Colonic mucosa (tissue), 4 donors: ENCODE measurements around the gene GTF3C1. TPM values are rescaled to one million over a fixed set of nuclear protein-coding genes. Genes with fewer than 3 reads are reported as not detected.

Experiments used
- DNase-seq: peaks from one replicate; pipeline ENCODE4 v3.0.0-alpha.2; 2020
- H3K27ac ChIP-seq: fragments of 200-600 bp; one replicate; pipeline ENCODE4 v1.8.0; 2021
- H3K27me3 ChIP-seq: fragments of 200-600 bp; one replicate; pipeline ENCODE4 v1.8.0; 2021
- H3K36me3 ChIP-seq: fragments of 200-600 bp; one replicate; pipeline ENCODE4 v1.8.0; 2021
- H3K4me1 ChIP-seq: fragments of 200-600 bp; one replicate; pipeline ENCODE4 v1.8.0; 2021; ENCODE audit warnings: mild to moderate bottlenecking
- H3K4me3 ChIP-seq: fragments of 200-600 bp; one replicate; pipeline ENCODE4 v1.8.0; 2021
- H3K9ac ChIP-seq, 2 donors: one replicate each; pipeline ENCODE4 v1.7.0; 2013; ENCODE audit warnings: control low read depth in 2 of 2, low read depth in 2 of 2, low read length in 2 of 2
- H3K9me3 ChIP-seq: fragments of 200-600 bp; one replicate; pipeline ENCODE4 v1.8.0; 2021
- intact Hi-C: fragments of 100-400 bp; cut with DNase I; formaldehyde crosslinking; loops from one replicate; pipeline ENCODE4 v1.14.1; 2022
- total RNA-seq, 2 donors: library from RNA; stranded (reverse); fragmentation: NEBNext Ultra II Directional in 1 of 2; extraction: Animal tissue kit (Norgen Biotek cat#: 25700) in 1 of 2; gene quantifications; one replicate each; pipeline ENCODE4 v1.2.1, GENCODE V29; 2021
- TF ChIP-seq, protein P1 (sequence below): fragments of 200-600 bp; IDR thresholded peaks from one replicate; pipeline ENCODE4 v1.8.0; 2022; ENCODE audit warnings: antibody characterized with exemption, mild to moderate bottlenecking
- donor health status: healthy.
- donor health status: DM: no; HTN: no; CAD: no.
- donor health status: DM: no; HTN: no; CAD: no.

The GTF3C1 gene
- total RNA-seq, 2 donors from 2014 or later = 40.1 to 67.8 TPM

DNA sequence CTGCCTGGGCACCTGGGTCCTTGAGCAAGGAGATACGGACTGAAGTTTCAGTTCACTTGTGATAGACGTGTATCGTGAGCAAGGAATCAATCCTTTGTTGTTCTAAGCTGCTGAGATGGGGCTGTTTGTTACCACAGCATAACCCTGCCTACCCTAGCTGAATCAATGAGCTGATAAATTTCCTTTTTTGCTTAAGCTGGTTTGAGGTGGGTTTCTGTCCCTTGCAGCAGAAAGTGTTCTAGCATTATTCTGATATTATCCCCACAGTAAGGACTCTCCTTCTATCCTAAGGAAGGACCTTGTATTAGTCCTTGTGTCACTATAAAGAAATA lies 96.3 kb downstream of the GTF3C1 start:
- Histone ChIP-seq H3K4me3 (no peak overlapping the region), H3K9ac (no peak overlapping the region), H3K4me1 (no peaks in the 10 kb centered on the region), H3K36me3 (no peaks in the 10 kb centered on the region), H3K27ac (no peak overlapping the region), H3K27me3 (no peaks in the 10 kb centered on the region), H3K9me3 (no peaks in the 10 kb centered on the region)
- TF ChIP-seq, protein P1, sequence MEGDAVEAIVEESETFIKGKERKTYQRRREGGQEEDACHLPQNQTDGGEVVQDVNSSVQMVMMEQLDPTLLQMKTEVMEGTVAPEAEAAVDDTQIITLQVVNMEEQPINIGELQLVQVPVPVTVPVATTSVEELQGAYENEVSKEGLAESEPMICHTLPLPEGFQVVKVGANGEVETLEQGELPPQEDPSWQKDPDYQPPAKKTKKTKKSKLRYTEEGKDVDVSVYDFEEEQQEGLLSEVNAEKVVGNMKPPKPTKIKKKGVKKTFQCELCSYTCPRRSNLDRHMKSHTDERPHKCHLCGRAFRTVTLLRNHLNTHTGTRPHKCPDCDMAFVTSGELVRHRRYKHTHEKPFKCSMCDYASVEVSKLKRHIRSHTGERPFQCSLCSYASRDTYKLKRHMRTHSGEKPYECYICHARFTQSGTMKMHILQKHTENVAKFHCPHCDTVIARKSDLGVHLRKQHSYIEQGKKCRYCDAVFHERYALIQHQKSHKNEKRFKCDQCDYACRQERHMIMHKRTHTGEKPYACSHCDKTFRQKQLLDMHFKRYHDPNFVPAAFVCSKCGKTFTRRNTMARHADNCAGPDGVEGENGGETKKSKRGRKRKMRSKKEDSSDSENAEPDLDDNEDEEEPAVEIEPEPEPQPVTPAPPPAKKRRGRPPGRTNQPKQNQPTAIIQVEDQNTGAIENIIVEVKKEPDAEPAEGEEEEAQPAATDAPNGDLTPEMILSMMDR = no peak
- intact Hi-C loops = loop anchor here (10.0 kb wide), 1 partner anchor 209 kb away; no protein-coding TSS in a partner anchor
- no peak for DNase-seq

DNA sequence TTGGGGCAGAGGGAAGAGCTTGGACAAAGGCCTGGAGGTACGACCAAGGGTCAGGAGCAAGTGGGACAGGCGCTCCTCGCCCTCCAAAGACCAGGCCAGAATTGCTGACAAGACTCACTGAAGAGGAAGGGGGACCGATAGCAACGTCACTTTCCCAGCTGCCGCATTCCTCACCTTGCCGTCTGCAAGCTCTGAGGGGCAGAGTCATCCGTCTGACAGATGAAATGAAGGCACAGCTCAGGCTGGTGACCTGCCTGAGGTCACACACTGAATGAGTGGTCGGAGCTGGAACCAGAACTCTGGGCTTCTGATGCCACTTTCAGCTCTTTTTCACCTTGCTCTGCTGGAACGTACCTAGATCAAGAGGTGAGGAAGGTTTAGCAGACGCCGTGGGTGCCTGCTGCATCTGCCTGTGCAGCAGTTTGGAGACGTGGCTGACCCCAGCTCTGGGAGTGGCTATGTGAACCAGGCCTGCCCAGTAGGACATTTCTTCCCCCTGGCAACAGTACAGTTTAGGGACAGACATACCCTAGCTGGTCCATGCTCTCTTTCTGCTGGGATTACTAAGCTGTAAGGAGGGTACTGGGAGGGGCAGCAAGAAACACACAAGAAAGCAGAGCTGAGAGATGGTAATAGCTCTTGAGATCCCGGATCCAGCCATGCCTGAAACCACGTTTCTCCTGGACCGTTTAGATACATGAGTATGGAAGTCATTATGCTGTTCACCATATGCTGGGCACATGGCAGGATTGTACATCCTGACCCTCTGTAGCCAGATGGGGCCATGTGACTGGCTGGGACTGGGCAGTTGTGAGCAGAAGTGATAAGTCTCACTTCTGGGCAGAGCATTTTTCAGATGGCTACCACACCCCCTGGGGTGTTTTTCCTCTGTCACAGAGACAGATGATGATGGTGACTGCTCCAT lies 96.9 kb downstream of the GTF3C1 start:
- TF ChIP-seq, protein P1 = no peak
- DNase-seq = no peak
- no peaks in the 10 kb centered on the region for H3K4me1 ChIP-seq
- peak overlapping the region in 1 of 2 donors; percentile 12 for H3K9ac ChIP-seq
- intact Hi-C loops = loop anchor here (10.0 kb wide), 1 partner anchor 208 kb away; no protein-coding TSS in a partner anchor
- H3K36me3 ChIP-seq = no peaks in the 10 kb centered on the region
- H3K9me3 ChIP-seq = no peaks in the 10 kb centered on the region
- H3K27ac ChIP-seq = no peak overlapping the region
- H3K27me3 ChIP-seq = no peaks in the 10 kb centered on the region
- H3K4me3 ChIP-seq = no peak overlapping the region

DNA sequence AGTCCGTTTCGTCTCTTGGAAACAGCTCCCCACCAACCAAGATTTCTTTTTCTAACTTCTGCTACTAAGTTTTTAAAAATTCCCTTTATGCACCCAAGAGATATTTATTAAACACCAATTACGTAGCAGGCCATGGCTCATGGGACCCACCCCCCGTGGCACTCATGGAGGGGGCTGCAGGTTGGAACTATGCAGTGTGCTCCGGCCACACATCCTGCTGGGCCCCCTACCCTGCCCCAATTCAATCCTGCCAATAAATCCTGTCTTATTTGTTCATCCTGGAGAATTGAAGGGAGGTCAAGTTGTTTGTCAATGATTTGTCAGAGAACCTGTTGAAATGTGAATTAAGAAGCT lies 99.5 kb downstream of the GTF3C1 start:
- H3K4me1 ChIP-seq = no peaks in the 10 kb centered on the region
- no peaks in the 10 kb centered on the region for H3K36me3 ChIP-seq
- TF ChIP-seq, protein P1 = no peak
- H3K4me3 ChIP-seq = no peak overlapping the region
- no peak overlapping the region for H3K27ac ChIP-seq
- no peak for DNase-seq
- intact Hi-C loops = loop anchor here (10.0 kb wide), 1 partner anchor 205 kb away; no protein-coding TSS in a partner anchor
- no peak overlapping the region for H3K9ac ChIP-seq
- H3K27me3 ChIP-seq = no peaks in the 10 kb centered on the region
- H3K9me3 ChIP-seq = no peaks in the 10 kb centered on the region

DNA sequence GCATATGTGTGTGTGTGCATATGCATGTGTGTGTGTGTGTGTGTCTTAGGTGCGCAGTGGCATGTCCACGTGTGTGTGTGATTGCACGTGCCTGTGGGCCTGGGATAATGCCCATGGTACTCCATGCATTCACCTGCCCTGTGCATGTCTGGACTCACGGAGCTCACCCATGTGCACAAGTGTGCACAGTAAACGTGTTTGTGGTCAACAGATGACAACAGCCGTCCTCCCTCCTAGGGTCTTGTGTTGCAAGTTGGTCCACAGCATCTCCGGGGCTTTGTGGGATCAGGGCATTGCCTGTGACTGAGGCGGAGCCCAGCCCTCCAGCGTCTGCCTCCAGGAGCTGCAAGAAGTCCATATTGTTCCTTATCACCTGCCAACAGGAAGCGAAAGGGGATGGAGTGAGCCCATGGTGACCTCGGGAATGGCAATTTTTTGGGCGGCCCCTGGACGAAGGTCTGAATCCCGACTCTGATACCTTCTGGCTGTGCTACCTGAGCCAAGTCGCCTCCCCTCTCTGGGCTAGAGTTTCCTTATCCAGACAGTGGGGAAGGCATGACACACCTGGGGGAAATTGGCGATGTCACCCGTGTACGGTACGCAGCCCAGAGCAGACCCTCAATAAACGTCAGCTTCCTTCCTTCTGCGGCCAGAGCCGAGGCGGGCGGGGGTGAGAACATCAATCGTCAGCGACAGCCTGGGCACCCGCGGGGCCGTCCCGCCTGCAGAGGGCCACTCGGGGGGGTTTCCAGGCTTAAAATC lies 100.1 kb downstream of the GTF3C1 start:
- H3K9me3 ChIP-seq = no peaks in the 10 kb centered on the region
- DNase-seq = no peak
- no peaks in the 10 kb centered on the region for H3K27me3 ChIP-seq
- H3K9ac ChIP-seq = no peak overlapping the region
- H3K4me1 ChIP-seq = no peaks in the 10 kb centered on the region
- H3K4me3 ChIP-seq = no peak overlapping the region
- intact Hi-C loops = loop anchor here (10.0 kb wide), 1 partner anchor 205 kb away; no protein-coding TSS in a partner anchor
- no peak overlapping the region for H3K27ac ChIP-seq
- no peaks in the 10 kb centered on the region for H3K36me3 ChIP-seq
- TF ChIP-seq, protein P1 = no peak

DNA sequence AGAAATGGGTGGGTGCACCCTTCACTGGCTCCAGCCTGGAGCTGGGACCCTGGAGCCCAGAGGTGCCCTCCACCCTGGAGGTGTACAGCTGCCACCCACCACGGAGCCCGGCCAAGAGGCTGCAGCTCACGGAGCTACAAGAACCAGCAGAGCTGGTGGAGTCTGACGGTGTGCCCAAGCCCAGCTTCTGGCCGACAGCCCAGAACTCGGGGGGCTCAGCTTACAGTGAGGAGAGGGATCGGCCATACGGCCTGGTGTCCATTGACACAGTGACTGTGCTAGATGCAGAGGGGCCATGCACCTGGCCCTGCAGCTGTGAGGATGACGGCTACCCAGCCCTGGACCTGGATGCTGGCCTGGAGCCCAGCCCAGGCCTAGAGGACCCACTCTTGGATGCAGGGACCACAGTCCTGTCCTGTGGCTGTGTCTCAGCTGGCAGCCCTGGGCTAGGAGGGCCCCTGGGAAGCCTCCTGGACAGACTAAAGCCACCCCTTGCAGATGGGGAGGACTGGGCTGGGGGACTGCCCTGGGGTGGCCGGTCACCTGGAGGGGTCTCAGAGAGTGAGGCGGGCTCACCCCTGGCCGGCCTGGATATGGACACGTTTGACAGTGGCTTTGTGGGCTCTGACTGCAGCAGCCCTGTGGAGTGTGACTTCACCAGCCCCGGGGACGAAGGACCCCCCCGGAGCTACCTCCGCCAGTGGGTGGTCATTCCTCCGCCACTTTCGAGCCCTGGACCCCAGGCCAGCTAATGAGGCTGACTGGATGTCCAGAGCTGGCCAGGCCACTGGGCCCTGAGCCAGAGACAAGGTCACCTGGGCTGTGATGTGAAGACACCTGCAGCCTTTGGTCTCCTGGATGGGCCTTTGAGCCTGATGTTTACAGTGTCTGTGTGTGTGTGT lies 100.9 kb downstream of the GTF3C1 start:
- intact Hi-C loops = no loop called here
- Histone ChIP-seq H3K4me3 (no peak overlapping the region), H3K36me3 (no peaks in the 10 kb centered on the region), H3K27ac (no peak overlapping the region), H3K9me3 (no peaks in the 10 kb centered on the region), H3K4me1 (no peaks in the 10 kb centered on the region), H3K27me3 (no peaks in the 10 kb centered on the region), H3K9ac (no peak overlapping the region)
- no peak for DNase-seq
- TF ChIP-seq, protein P1 = no peak
